IPS-NIHi7 (cell line): ENCODE measurements around the gene LRCH3.

Source experiments
- DNase-seq: peaks from one replicate; pipeline ENCODE4 v3.0.0; 2012; ENCODE audit warnings: mixed read lengths; ENCODE audit errors: extremely low spot score

LRCH3 gene

DNA sequence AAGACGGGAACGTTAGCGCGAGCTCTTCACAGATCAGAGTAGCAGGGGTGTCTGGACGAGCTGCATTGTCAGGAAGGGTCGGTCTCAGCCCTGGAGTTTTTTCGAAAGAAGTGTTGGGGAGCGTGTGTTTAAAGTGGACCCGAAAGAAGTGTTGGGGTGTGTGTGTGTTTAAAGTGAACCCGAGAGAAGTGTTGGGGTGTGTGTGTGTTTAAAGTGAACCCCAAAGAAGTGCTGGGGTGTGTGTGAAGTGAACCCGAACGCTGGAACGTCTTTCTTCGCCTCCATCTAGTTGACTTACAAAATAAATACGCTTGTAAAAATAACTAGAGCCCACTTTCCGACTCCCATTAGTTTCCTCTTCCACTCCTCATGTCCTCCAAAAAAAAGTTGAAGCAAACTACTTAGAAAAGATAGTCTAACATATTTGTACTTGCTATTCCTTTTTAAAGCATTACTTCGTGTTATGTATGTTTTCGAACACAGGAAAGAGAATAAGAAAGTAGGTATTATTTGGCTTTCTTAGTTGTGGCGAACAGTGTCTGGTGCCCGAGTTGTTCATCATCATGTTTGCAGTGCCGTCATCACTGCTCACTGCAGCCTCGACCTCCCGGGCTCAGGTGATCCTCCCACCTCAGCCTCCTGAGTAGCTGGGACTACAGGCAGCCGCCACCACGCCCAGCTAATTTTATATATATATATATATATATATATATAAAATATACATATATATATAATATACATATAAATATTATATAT is 1.0 kb downstream of the LRCH3 start:
- no peak for DNase-seq

DNA sequence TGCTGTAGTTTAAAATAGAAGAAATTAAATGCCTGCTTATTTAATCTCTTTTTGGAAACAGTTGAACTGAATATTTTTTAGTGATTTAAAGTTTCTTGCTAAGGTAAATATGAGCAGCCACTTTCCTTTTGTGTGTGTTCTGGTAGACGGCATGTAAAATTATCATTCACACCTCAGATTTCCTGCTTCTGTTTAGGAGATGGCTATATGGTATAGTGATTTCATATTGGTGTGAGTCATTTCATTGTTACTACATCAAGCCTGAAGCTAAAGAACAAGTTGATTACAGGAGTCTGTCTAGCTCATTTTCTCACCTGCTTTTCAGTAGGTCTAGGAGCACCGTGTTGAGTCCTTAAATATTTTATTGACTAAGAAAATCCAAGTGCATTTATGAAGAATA is 2.2 kb downstream of the LRCH3 start:
- DNase-seq, result no peak

DNA sequence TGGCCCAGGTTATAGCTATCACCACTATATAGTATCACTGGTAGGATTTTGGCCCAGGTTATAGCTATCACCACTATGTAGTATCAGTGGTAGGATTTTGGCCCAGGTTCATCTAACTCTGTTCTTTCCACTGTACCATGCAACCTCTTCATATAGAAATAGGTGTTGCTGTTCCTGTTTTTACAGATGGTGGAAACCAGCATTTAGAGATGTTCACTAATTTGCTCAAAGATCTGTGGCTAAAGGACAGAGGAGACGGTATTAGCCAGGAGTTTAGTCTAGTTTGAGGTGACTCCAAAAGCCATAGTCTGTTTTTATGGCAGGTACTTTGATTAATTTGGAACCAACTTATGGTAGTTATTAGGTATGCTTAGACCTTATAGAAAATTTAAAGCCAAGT is 3.1 kb downstream of the LRCH3 start:
- DNase-seq, result no peak

DNA sequence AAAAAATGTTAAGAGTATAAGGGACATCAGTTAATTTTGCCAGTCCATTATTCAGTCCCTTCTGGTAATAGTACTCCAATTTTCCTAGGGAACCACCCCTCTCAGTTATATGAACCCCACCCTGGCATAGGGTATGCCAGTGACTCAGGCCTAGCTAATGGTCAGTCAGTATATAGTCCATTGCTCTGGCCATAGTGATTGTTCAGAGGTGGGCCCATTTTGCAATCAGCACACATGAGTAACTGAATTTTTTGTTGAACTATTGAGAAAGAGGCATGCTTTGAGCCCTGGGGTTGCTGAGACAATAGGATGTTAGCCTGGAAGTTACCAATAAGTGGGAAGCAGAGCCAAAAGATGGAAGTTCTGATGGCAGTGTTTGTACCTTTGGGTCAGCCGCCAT is 4.1 kb downstream of the LRCH3 start:
- DNase-seq, result no peak

DNA sequence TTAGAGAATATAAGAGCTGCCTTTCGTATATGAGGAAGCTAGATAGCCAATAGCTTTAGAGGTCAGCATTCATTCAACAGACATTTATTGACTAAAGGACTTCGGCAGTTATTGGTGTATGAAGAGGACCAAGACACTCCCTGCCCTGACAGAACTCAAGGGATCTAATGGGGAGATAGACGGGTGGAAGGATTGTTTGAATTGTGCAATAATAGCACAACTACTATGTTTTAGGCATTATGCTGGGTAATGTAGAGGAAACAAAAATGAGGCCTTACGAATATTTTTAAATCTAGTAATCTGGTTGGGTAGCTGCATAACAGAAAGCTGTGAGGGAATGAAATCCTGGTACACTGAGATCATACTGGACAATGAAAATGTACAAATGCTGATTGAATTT is 5.0 kb downstream of the LRCH3 start:
- DNase-seq, result no peak

DNA sequence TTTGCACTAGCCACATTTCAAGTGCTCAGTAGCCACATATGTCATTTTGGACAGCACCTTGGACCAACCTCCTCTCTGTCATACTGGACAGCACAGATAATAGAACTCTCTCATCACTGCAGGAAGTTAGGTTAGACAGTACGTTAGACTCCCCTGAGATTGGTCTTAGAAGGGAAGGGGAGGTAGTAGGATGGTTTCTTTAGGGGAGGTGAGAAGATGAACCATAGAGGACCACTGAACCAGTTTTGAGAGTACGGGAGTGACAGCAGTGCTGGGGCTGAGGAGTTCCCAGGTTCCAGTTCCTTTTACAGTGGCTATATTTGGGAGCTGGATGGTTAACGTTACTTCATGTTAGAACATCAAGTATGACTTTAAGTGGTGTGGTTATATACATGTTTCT is 7.8 kb downstream of the LRCH3 start:
- no peak for DNase-seq

DNA sequence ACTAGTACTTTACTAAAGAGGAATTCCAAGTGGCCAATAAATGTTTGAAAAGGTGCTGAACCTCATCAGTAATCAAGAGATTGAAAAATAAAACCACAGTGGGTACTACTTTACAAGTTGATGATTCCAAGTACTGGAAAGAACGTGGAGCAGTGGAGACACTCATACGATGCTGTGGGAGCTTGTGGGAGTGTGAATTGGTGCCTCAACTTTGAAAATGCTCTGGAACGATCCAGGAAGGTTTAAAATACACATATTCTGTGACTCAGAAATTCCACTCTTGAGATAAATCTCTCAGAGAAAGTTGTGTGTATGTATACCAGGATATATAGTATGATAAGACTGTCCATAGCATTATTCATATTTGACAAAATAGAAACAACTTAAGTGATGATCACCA is 9.3 kb downstream of the LRCH3 start:
- no peak for DNase-seq

DNA sequence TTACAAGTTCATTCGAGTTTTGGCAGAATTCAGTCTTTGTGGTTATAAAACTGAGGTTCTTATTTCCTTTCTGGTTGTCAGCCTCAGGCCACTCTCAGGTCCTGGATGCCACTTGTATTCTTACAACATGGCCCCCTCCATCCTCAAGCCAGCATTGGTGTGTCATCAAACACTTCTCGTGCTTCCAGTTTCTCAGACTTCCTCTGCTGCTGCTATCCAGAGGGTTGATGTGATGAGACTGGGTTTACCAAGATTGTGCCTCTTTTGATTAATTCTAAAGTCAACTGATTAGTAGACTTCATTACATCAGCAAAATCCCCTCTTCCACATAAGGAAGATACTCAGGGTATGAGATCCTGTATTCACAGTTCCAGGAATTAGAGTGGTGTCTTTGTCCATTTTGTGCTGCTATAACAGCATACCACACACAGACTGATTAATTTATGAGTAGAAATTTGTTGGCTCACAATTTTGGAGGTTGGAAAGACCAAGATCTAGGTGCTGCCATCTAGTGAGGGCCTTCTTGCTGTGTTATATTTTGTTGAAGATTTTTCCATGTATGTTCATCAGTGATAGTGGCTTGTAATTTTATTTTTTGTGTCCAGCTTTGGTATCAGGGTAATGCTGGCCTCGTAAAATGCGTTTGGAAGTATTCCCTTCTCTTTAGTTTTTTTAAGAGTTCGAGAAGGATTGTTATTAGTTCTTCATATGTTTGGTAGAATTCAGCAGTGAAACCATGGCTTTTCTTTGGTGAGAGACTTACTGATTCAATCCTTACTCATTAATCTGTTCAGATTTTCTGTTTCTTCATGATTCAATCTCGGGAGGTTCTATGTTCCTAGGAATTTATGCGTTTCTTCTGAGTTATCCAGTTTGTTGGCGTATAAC is 11.1 kb downstream of the LRCH3 start:
- no peak for DNase-seq

DNA sequence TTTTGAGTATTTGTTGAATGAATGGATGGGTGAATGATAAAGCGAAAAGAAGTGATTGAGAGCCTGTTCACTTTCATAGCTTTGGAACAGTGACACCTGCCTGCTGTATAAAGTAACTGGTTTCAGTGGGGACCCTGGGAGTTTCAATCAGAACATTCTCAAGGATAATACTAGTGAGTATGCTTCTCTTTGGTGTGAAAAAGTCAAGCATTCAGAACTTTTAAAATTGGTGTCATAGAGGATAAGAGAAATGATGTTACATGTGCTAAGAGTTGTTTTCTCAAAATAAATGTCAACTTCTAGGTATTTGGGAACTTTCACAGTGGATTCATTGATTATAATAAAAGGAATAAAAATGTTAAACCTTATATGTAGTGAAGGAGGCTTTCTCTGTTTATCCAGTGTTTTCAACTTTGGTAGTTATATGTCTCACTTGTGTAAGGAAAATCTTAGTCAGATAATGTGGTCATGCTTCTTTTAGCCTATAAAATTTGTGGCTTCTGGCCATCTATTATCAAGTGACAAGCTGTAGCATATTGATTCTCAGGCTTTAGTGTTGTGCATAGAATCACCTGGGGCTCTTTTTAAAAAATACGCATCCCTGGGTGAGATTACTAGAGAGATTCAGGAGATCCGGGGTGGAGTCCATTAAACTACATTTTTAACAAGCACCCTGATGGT is 11.9 kb downstream of the LRCH3 start:
- peak; percentile 20 for DNase-seq

DNA sequence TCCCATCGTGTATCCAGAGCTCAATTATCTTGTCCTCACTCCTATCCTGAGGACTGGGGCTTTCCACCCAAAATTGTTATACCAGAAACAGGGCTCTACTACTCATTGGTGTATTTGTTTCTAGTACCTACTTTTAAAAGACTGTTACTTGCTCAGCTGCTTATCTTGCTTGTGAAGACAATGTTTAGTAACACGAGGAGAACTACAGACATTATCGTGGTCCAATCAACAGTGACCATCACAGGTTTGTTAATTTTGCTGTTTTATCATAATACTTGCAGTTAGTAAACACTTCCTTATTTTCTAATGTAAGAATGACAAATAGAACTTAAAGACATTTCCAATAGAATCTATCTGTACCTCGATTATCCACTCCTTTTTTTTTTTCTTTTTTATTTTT is 13.5 kb downstream of the LRCH3 start:
- no peak for DNase-seq

DNA sequence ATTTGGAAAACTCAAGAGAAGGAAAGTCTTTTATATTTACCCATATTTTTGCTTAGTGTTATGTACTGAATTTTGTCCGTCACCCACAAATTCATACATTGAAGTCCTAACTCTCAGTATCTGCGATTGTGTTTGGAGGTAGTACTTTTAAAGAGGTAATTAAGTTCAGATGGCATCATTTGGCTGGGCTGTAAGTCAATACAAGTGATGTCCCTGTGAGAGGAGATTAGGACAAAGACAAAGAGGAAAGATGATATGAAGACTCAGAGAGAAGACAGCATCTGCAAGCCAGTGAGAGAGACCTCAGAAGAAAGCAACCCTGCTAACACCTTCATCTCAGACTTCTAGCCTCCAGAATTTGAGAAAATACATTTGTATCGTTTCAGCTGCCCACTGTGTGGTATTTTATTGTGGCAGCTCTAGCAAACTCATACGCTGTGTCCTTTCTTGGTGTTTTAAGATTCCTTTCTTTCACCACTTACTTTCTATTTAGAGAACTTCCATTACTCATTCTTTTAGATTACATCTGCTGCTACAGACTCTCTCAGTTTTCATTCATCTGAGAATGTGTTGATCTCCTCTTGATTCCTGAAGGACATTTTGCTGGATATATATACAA is 17.0 kb downstream of the LRCH3 start:
- no peak for DNase-seq

DNA sequence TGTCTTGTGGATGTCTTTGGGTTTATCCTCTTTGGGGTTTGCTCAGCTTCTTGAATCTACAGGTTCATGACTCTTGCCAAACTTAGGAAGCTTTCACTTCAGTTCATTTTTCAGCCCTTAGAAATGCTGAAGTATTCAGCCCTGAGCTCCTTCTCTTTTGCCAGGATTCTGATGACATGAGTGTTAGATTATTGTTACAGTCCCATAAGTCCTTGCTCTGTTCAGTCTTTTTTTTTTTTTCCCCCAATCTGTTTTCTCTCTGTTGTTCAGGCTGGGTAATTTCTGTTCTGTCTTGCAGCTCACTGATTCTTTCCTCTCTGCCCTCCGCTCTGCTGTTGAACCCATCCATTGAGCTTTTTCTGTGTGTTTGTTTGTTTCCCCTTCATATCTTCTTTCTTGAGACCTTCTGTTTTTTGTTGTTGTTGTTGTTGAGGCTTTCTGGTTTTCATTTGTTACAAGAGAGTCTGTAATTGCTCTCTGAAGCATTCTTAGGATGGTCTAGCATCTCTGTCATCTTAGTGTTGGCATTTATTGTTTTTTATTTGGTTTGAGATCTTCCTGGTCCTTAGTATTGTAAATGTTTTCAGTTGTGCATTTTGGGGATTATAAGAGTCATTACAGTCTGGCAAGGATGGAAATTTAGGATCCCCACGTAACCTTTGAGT is 18.4 kb downstream of the LRCH3 start:
- no peak for DNase-seq

DNA sequence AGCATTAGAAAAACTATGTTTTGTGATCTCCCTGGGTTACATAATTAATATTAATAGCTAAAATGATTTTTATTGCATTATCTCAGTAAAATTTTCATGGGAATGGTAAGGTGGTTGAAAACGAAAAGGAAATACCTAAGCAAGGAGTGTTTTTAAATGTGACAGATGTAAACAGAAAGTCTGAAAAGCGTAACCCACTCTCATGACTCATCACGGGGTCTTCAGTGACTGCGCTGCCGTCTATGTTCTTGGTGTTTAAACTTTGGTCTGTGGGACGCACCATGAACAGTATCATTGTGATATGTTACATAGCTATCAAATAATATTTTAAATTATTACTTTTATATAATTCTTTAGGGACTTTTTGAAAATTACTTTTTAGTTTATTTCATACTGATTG is 19.8 kb downstream of the LRCH3 start:
- no peak for DNase-seq

DNA sequence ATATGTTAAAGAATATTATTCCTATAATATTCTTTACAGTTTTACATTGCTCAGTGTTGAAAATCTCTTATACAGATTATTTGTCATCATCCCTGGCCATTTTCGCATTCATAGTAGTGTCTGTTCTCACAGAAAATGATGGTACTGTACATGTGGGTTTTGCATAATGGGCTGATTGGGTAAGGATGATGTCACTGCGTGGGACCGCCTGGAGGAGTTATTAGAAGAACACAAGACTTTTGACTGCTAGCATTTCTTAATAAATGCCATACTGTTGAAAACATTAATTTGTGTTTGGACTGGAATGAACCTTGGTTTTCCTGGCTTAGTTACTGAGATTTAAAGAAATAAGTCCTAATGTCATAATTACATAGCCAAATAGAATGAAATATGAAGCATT is 20.3 kb downstream of the LRCH3 start:
- no peak for DNase-seq

DNA sequence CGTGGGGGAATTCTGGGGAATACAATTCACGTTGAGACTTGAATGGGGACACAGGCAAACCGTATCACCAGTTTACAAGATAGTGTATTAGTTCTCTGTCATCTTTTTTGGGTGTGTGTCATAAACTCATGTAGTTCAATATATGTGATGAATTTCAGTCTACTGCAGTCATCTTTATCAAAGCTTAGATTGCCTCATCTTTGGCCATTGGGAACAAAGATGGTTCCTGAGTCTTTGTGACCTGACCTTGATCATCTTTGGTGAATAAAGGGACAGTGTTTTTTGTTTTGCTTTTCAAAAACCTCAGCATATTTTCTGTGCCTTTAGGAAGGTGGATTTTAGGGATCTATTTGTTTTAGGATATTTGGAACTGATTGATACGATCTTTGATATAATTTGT is 23.3 kb downstream of the LRCH3 start:
- DNase-seq, result no peak

DNA sequence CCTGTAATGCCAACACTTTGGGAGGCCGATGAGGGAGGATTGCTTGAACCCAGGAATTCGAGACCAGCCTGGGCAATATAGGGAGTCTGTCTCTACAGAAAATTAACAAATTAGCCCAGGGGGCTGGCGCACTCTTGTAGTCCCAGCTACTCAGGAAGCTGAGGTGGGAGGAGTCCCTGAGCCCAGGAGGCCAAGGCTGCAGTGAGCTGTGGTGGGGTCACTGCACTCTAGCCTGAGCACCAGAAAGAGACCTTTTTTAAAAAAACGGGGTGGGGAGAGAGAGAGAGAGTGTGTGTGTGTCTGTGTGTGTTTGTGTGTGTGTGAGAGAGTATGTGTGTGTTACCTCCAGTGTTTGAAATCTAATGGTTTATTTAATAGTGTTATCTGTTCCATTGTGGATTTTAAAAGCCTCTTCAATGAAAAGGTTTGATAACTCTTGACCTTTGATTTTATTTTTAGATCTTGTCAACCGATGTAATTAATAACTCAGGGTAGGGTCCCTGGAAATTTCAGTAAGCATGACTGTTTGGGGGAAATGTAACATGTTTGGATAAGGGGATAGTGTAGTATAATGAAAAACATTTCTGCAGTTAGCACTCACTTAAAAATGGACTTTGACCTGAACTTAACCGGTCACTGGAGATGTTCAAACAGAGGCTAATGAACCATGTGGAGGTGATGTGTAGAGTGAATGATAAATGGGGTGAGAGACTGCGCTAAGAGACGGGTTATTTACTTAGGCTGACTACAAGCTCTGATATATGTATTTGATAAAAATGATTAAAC is 29.7 kb downstream of the LRCH3 start:
- DNase-seq, result no peak

DNA sequence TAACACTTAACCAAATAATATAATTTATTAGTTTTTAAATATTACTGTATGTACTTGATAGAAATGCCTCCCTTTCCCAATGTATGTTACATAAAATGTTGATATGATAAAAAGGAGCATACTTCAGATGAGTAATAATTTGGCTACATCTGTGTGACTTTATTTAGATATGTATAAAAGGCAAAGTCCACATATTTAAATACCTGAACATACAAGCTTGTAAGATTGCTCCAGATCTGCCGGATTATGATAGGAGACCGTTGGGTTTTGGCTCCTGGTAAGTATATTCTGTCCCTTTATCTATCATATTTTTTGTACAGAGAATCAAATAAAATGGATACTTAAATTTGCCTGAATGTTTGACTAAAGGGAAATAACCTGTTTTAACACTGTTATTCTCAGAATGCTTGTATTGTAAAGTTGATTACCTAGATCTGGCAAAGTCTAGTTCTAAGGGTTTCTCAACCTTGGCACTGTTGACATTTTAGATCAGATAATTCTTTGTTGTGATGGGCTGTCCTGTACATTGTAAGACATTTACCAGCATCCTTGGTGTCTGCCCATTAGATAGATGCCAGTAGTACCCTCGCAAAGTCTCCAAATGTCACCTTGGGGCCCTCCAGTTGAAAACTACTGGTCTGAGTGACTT is 38.5 kb downstream of the LRCH3 start:
- no peak for DNase-seq

DNA sequence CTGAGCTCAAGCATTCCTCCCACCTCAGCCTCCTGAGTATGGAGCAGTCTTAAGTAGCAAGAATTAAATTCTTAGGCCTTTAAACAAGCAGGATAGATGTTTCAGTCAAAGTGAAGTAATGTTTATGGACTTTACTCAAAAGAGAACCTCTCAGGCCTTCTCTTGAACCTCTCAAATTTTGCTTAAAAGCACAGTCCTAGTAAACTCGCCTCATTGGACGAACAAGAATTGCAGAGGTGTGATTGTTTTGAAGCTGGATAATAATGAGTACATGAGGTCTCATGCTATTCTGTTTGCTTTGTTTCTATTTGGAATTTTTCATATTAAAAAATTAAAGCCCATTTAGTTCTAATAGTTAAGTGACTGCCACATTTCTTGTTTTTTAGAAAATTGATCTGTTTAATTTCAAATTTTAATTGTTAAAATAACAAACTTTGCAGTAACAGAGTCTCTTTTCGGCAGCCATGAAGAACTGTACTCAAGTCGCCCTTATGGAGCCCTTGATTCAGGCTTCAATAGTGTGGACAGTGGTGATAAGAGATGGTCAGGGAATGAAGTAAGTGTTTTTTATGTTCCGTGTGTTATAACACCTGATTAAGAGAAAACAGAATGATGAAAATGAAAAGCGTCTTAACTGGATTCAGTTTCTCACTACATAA is 39.4 kb downstream of the LRCH3 start:
- no peak for DNase-seq

DNA sequence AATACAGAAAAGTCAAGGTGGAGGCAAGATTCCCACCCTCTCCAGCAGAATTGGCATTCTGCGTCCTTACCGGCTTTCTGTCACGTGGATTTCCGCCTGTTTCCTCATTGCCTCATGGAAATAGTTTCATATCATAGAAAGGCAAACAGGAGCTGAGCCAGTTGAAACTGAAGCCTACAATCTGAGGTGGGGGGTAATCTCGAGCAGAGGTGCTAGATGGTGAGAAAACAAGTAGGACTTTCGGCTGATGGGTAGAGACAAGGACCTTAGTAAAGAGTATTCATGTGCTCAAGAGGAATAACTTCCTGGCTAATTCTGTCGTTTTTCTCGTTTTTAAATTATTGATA is 39.9 kb downstream of the LRCH3 start:
- no peak for DNase-seq
